Measurements from ENCODE around the gene CCR3. TPM values are rescaled to one million over a fixed set of nuclear protein-coding genes. Genes with fewer than 3 reads are reported as not detected.

Gene CCR3
- total RNA-seq, 1 donor from 2014 or later = not detected

- H3K4me3 Mint-ChIP-seq = no peak overlapping the region
- peaks cover 25% of the 10 kb centered on the region for H3K9me3 Mint-ChIP-seq
- peaks cover 7% of the 10 kb centered on the region for H3K27me3 Mint-ChIP-seq (ENCODE audit: low read depth)
- no peaks in the 10 kb centered on the region for H3K4me1 Mint-ChIP-seq
- no peak for DNase-seq (ENCODE audit: low spot score in 2 of 2, unreplicated experiment in 2 of 2)
- H3K36me3 Mint-ChIP-seq = no peaks in the 10 kb centered on the region
- no peak for TF ChIP-seq CTCF (IDR thresholded peaks at IDR 0.05; ENCODE audit: unreplicated experiment)
- H3K27ac Mint-ChIP-seq = no peak overlapping the region
These were observed 39.8 kb downstream of the CCR3 start for GRCh38 chr3:46282041-46282440.

- no peak overlapping the region for H3K27ac Mint-ChIP-seq
- no peaks in the 10 kb centered on the region for H3K4me1 Mint-ChIP-seq
- peaks cover 20% of the 10 kb centered on the region for H3K9me3 Mint-ChIP-seq
- no peak for TF ChIP-seq CTCF (IDR thresholded peaks at IDR 0.05; ENCODE audit: unreplicated experiment)
- DNase-seq (ENCODE audit: low spot score in 2 of 2, unreplicated experiment in 2 of 2) = no peak
- no peak overlapping the region for H3K4me3 Mint-ChIP-seq
- H3K27me3 Mint-ChIP-seq (ENCODE audit: low read depth) = peaks cover 7% of the 10 kb centered on the region
- no peaks in the 10 kb centered on the region for H3K36me3 Mint-ChIP-seq
These were observed 40.4 kb downstream of the CCR3 start for GRCh38 chr3:46282696-46283095.

- Mint-ChIP-seq H3K27me3 (ENCODE audit: low read depth) (peaks cover 7% of the 10 kb centered on the region), H3K9me3 (peaks cover 13% of the 10 kb centered on the region), H3K36me3 (no peaks in the 10 kb centered on the region), H3K27ac (no peak overlapping the region), H3K4me1 (no peaks in the 10 kb centered on the region), H3K4me3 (no peak overlapping the region)
- no peak for TF ChIP-seq CTCF (IDR thresholded peaks at IDR 0.05; ENCODE audit: unreplicated experiment)
- no peak for DNase-seq (ENCODE audit: low spot score in 2 of 2, unreplicated experiment in 2 of 2)
These were observed 41.7 kb downstream of the CCR3 start for GRCh38 chr3:46283881-46284450.

GRCh38 chr3:46284981-46285683 is 42.9 kb downstream of the CCR3 start:
- peaks cover 7% of the 10 kb centered on the region for H3K27me3 Mint-ChIP-seq (ENCODE audit: low read depth)
- peaks cover 1% of the 10 kb centered on the region for H3K9me3 Mint-ChIP-seq
- no peak for TF ChIP-seq CTCF (IDR thresholded peaks at IDR 0.05; ENCODE audit: unreplicated experiment)
- H3K4me1 Mint-ChIP-seq = no peaks in the 10 kb centered on the region
- H3K27ac Mint-ChIP-seq = no peak overlapping the region
- no peak overlapping the region for H3K4me3 Mint-ChIP-seq
- H3K36me3 Mint-ChIP-seq = no peaks in the 10 kb centered on the region
- DNase-seq (ENCODE audit: low spot score in 2 of 2, unreplicated experiment in 2 of 2) = no peak

- H3K27me3 Mint-ChIP-seq (ENCODE audit: low read depth) = peaks cover 7% of the 10 kb centered on the region
- DNase-seq (ENCODE audit: low spot score in 2 of 2, unreplicated experiment in 2 of 2) = no peak
- no peaks in the 10 kb centered on the region for H3K9me3 Mint-ChIP-seq
- H3K4me3 Mint-ChIP-seq = no peak overlapping the region
- H3K27ac Mint-ChIP-seq = no peak overlapping the region
- no peaks in the 10 kb centered on the region for H3K36me3 Mint-ChIP-seq
- no peak for TF ChIP-seq CTCF (IDR thresholded peaks at IDR 0.05; ENCODE audit: unreplicated experiment)
- no peaks in the 10 kb centered on the region for H3K4me1 Mint-ChIP-seq
These were observed 43.8 kb downstream of the CCR3 start for GRCh38 chr3:46285931-46286619.
